NCI-H1694 treated with DMSO at 0.1 percent for 48 hours (cell line): ENCODE measurements around the gene PGAP3.
"Not testable (repeated sequence)": the region's sequence is repeated elsewhere in the genome, so short reads cannot be mapped to it uniquely, and the experiment has no call there.

Experiments
- DNase-seq: peaks from one replicate; lab custom pipeline; 2025; lab: John Stamatoyannopoulos, UW

PGAP3 gene

DNA sequence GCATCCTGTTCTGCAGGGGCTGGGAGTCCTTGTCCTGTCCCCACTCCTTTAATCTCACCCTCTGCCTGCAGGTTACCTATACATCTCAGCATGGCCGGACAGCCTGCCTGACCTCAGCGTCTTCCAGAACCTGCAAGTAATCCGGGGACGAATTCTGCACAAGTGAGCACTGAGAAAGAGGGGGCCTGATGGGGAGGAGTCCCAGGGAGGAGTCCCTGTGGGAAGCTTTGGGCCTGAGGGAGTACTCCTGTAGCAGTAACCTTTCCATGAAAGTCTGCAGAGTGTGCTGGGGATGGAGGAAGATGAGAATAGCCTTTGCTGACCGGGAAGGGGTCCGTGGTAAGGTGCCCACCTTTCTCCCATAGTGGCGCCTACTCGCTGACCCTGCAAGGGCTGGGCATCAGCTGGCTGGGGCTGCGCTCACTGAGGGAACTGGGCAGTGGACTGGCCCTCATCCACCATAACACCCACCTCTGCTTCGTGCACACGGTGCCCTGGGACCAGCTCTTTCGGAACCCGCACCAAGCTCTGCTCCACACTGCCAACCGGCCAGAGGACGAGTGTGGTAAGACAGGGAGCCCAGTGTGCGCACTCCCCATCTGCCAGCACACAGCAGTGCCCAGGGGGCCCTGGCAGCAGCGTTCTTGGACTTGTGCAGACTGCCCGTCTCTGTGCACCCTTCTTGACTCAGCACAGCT is 27.7 kb upstream of the PGAP3 start:
- no peak for DNase-seq

DNA sequence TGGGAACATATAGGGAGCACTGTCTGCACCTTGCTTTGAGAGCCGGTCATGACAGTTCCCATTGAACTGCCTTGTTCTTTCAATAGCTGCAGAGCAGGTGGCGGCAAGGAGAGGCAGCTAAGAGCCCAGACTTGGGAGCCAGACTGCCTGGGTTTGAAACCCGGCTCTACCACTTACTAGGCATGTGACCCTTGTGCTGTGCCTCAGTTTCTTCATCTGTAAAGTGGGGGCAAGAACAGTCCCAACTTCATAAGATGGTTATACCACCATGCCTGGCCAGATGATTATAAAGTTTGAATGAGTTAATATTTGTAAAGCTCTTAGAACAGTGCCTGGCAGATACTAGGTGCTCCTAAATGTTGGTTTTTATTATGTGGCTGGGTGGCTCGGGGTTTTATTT is 26.4 kb upstream of the PGAP3 start:
- no peak for DNase-seq

DNA sequence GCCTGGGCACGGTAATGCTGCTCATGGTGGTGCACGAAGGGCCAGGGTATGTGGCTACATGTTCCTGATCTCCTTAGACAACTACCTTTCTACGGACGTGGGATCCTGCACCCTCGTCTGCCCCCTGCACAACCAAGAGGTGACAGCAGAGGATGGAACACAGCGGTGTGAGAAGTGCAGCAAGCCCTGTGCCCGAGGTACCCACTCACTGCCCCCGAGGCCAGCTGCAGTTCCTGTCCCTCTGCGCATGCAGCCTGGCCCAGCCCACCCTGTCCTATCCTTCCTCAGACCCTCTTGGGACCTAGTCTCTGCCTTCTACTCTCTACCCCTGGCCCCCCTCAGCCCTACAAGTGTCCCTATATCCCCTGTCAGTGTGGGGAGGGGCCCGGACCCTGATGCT is 24.0 kb upstream of the PGAP3 start:
- no peak for DNase-seq

DNA sequence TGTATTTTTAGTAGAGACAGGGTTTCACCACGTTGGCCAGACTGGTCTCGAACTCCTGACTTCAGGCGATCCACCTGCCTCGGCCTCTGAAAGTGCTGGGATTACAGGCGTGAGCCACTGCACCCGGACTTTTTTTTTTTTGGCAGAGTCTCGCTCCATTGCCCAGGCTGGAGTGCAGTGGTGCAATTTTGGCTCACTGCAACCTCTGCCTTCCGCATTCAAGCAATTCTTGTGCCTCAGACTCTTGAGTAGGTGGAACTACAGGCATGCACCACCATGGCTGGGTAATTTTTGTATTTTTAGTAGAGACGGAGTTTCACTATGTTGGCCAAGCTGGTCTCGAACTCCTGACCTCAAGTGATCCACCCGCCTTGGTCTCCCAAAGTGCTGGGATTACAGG is 23.2 kb upstream of the PGAP3 start:
- not testable (repeated sequence) for DNase-seq

DNA sequence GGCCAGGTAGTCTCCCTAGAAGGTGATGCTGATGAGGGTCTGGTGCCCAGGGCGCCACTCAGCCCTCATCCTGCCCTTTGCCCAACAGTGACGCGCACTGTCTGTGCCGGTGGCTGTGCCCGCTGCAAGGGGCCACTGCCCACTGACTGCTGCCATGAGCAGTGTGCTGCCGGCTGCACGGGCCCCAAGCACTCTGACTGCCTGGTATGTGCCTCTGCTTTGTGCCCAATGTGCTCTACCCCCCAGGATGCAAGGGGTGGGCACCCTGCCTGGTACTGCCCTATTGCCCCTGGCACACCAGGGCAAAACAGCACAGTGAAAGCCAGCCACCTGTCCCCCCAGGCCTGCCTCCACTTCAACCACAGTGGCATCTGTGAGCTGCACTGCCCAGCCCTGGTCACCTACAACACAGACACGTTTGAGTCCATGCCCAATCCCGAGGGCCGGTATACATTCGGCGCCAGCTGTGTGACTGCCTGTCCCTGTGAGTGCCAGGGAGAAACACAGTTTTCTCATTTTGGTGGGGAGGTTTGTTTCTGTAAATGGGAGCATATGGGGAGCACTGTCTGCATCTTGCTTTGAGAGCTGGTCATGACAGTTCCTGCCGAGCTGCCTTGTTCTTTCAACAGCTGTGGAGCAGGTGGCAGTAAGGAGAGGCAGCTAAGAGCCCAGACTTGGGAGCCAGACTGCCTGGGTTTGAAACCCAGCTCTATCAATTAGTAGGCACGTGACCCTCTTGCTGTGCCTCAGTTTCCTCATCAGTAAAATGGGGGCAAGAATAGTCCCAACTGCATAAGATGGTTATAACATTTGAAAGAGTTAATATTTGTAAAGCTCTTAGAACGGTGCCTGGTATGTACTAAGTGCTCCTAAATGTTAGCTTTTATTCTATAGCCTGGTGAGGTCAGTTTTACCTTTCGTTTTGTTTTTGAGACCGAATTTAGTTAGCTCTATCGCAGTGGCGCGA is 22.4 kb upstream of the PGAP3 start:
- peak; percentile 37 for DNase-seq

DNA sequence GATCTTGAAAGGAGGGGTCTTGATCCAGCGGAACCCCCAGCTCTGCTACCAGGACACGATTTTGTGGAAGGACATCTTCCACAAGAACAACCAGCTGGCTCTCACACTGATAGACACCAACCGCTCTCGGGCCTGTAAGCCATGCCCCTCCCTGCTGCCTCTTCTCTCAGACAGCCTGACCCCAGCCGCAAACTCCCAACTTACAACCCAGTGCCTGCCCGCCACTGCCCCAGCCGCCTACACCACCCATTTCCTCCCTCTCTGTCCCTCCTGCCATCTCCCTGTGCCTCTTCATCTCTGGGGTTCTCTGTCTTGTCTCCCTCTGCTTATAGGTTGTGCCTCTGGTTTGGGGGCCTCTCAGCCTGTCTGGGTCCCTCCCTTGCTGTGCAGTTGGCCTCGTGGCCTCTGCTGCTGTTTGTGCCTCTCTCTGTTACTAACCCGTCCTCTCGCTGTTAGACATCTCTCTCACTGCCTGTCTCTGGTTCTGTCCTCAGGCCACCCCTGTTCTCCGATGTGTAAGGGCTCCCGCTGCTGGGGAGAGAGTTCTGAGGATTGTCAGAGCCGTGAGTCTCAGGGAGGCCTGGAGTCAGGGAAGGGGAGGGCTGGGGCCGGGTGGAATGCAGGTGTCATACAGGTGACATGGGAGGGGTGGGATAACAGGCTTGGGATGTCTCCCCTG is 21.6 kb upstream of the PGAP3 start:
- no peak for DNase-seq

DNA sequence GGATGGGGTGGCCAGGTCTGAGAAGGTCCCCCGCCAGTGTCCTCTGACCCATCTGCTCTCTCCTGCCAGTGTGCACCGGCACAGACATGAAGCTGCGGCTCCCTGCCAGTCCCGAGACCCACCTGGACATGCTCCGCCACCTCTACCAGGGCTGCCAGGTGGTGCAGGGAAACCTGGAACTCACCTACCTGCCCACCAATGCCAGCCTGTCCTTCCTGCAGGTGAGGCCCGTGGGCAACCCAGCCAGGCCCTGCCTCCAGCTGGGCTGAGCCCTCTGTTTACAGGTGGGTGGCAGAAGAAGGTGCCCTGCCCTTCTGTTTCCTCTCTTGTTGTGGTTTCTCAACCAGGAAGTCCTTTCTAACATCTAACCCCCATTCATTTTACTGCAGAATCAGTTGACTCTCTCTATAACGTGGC is 19.1 kb upstream of the PGAP3 start:
- no peak for DNase-seq

DNA sequence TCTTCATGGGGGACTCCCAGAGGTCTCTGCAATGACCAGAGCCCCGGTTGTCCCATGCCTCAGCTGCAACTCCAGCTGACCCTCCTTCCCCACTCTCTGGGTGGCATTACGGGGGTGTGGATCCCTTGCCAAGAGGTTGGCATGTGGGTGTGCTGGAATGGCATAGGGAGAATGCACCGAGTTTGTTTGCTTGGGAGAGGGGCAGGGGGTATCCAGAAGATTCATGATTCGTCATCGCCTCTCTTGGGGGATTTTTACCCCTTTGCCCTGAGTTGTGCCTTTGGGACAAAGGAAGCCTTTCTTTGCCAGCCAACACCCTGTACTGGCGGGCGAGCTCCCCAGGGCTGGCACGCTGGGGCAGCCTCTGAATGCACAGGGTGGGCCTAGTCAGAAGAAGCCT is 18.5 kb upstream of the PGAP3 start:
- DNase-seq, result no peak

DNA sequence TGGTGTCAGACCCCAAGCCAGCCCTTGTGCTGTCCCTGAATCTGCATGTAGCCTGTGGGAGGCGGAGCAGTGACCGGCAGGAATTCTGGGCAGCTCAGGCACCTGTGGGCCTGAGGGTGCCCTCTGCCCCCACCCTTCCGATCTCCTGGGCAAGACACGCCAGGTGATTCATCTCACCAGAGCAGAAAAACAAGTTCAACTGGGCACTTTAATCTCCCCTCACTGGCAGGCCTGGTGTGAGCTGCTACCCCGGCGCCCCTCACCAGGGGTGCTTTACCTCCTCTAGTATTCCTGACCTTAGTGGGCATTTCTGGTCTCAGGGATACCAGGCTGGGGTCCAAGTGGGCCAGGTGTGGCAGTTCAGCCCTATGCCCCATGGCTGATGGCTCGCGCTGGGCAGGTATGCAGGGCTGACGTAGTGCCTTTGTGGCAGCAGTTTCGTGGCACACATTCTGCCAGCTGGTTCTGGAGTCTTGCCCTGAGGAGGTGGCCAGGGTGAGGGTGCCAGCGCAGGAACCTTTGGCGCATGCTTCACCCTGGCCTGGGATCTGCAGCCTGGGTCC is 18.0 kb upstream of the PGAP3 start:
- no peak for DNase-seq

DNA sequence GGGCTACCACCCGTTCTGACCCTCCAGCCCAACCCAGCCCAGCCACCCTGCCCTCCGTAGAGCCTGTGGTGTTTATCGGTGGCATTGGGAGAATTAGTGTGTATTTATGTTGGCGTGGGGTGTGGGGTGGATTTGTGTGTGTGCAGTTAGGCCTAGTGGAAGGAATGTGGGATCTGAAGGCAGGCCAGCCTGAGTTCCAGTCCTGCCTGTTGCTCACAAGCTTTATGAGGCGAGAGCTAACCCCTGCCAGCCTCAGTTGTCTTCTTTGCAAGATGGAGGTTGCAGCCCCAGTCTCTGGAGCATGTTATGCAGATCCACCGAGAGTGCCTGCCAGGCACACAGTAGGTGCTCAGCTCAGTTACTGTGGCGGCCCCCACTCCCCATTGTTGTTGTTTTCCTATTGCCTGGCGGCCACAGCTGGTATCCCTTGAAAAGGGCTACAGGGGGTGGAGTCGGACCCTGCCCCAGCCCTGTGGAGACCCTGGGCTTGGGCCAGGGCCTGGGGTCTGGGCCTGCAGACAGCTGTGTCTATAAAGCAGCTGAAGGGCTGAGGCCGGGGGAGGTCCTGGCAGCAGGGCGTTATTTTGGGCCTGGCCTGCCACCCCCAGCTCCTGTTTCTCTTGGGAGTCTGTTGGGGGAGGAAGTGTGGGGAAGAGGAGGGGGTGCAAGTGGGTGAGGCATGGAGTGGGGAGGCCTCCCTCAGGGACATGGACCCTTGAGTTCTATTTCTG is 17.1 kb upstream of the PGAP3 start:
- no peak for DNase-seq

DNA sequence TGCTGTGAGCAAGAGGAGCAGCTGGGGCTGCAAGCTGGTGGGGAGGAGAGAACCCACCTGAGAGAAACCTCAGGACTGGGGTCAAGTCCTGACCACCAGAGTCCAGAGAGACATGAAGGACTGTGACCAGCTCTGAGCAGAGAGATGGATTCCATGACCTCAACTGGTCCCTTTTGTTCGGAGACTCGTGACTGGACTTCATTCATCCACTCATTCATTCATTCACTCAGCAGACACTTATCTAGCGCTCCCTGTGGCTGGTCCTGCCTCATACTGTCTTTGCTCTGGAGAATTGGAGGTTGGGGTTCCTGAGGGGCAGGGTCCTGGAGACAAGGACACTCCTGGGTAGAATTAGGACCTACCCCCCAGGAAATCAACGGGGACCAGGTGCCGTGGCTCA is 16.1 kb upstream of the PGAP3 start:
- no peak for DNase-seq

DNA sequence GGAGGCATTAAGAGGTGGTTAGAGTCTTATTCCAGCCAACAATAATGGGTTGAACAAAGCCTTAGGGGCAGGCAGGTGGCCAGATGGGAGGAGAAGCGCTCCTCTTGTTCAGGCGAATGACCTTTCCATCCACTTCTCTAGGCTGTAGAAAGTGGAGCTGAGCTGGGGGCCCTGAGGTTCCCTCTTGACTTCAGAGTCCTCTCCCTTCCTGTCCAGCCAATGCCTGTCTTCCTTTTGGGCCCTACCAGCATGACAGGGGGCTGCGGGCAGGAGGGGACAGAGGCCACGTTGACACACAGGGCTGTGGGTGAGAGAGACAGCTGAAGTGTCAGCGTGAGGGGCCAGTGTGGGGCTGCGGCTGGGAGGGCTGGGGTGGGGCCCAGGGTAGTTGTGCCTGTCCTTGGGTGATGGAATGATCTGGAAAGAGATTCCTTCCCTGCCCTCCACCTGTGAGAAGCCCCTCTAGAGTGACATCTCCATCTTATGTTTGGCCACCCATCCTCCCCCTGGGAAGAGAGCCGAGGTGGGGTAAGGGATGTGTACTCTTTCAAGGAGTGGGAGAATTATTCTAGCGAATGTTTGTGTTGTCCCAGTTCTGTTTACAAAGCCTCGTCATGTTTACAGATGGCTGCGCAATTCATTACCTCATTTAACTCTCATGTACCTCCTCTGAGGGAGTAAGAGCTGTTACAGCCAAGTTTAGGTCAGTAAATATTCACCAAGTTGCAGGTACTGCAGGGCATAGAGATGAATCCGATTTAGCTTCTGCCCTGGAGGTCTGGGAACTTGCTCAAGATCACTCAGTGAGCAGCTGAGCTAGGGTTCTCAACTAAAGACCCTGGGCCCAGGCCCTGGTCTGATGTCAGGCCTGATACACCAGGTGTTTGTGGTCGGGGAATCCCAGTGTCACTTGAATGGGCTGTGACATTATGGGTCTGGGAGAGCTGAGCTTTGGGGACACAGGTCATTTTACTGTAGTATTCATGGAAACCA is 15.3 kb upstream of the PGAP3 start:
- no peak for DNase-seq

DNA sequence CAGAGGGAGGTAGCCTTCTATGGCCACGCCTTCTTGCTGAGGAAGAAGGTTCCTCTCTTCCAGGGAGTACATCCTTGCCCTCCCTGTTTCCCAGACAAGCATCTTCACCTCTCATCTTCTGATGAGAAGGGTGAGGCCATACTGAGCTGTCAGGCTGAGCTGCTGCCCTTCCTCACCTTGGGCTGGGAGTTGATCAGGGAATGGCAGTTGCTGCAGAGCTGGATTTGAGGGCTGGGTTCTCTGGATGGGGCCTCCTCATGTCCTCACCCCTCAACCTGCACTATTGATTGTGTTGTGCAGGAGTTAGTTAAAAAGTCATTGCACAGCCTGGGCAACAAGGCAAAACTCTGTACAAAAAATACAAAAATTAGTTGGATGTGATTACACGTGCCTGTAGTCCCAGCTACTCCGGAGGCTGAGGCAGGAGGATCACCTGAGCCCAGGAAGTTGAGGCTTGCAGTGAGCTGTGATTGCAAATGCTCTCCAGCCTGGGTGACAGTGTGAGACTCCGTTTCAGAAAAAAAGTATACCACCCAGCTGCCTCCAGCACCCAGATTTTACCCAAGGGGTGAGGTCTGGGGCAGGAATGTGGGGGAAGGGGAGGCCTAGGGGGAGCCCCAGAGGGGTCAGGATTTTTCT is 14.0 kb upstream of the PGAP3 start:
- DNase-seq, result no peak

DNA sequence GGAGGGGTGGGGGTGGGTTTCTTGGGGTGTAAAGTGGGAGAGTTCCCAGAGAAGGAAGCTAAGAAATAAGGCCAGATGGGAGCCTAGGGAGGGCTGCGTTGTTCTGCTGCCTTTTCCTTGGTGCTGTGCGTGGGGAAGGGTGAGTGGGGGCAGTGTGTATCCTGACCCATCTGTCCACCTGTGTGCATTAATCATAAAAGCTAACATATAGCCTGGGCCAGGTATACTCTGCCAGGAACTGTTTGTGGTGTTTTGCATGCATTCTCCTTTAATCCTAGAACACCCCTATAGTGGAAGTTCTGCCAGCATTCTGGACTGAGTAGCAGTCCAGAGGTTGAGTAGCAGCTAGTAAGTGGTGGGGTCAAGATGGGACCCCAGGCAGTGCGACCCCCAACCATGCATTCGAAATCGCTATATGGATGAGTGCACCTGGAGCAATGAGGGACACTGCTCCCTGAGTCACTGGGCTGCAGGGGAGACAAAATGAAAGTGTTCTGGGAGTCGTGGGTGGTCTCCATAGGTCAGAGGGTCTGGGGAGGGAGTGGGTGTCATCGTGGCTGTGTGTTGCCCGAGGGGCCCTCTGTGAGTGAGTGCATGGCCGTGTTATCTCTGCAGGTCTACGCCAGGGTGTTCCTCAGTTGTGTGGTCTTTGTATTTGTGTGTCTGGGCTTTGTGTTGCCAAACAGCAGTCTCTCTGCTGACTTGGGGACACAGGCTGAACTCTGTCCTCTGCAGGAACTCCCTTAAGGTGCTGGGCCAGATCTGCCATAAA is 13.3 kb upstream of the PGAP3 start:
- DNase-seq, result no peak

DNA sequence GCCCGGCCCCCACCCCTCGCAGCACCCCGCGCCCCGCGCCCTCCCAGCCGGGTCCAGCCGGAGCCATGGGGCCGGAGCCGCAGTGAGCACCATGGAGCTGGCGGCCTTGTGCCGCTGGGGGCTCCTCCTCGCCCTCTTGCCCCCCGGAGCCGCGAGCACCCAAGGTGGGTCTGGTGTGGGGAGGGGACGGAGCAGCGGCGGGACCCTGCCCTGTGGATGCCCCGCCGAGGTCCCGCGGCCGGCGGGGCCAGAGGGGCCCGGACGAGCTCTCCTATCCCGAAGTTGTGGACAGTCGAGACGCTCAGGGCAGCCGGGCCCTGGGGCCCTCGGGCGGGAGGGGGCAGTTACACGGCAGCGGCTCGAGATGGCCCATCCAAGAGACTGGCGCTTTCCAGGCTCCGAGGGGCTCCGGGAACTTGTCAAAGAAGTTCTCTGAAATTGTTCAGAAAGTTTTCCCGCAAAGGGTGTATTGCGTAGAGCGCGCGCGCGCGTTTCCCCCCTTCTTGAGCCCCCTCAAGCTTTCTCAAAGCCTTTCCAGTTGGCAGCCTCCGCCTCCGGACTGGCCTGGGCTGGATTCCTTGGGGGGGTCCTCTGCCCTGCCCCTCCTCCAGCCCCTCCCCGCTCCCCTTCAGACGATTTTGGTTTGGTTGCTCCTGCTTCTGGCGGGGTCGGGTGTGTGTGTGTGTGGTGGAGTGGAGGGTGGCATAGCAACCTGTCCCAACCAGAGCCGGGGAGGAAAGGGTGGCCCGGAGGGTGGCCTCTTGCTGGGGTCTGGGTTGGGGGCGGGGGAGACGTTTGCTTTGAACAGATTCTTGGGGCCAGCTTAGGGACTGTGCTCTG is 12.5 kb upstream of the PGAP3 start:
- no peak for DNase-seq

DNA sequence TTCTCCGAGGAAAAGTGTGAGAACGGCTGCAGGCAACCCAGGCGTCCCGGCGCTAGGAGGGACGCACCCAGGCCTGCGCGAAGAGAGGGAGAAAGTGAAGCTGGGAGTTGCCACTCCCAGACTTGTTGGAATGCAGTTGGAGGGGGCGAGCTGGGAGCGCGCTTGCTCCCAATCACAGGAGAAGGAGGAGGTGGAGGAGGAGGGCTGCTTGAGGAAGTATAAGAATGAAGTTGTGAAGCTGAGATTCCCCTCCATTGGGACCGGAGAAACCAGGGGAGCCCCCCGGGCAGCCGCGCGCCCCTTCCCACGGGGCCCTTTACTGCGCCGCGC is 11.9 kb upstream of the PGAP3 start, which contains the start of gene ERBB2:
Gene ERBB2, plus strand, starts transcription at position 247 of the 330 bp plus-strand sequence. CDS start 175 bp downstream, outside the sequence.
- DNase-seq, result no peak

DNA sequence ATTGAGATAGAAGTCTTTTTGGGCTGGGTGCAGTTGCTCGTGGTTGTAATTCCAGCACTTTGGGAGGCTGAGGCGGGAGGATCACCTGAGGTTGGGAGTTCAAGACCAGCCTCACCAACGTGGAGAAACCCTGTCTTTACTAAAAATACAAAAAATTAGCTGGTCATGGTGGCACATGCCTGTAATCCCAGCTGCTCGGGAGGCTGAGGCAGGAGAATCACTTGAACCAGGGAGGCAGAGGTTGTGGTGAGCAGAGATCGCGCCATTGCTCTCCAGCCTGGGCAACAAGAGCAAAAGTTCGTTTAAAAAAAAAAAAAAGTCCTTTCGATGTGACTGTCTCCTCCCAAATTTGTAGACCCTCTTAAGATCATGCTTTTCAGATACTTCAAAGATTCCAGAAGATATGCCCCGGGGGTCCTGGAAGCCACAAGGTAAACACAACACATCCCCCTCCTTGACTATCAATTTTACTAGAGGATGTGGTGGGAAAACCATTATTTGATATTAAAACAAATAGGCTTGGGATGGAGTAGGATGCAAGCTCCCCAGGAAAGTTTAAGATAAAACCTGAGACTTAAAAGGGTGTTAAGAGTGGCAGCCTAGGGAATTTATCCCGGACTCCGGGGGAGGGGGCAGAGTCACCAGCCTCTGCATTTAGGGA is 11.4 kb upstream of the PGAP3 start:
- DNase-seq, result not testable (repeated sequence)

DNA sequence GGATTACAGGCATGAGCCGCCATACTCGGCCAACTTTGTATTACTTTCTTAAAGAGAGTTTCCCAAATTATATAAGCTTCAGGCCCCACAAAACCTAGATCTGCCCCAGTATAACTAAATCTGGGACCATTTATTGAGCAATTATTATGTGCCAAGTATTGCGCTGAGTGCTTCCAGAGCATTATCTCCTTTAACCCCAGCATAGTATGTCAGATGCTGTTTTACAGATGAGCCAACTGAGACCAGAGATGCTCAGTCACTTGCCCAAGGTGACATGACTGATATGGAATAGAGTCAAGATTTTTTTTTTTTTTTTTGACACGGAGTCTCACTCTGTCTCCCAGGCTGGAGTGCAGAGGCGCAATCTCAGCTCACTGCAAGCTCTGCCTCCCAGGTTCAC is 10.1 kb upstream of the PGAP3 start:
- no peak for DNase-seq
